ENCODE measurements around the gene CRYGD.

The CRYGD gene

GRCh38 chr2:208136716-208137094 lies 12.4 kb upstream of the CRYGD start:
- no peaks in the 10 kb centered on the region for H3K27me3 ChIP-seq (ENCODE audit: insufficient read depth, low read length, poor library complexity)
- H3K79me2 ChIP-seq (ENCODE audit: insufficient read depth, low read length) = no peaks in the 10 kb centered on the region
- DNase-seq = no peak
- no peaks in the 10 kb centered on the region for H4K20me1 ChIP-seq (ENCODE audit: insufficient read depth, low read length)
- TF ChIP-seq EZH2 (IDR thresholded peaks at IDR 0.05; ENCODE audit: borderline replicate concordance, low read depth, low read length, severe bottlenecking) = no peak
- no peak for TF ChIP-seq CTCF (IDR thresholded peaks at IDR 0.05; ENCODE audit: borderline replicate concordance, extremely low read depth, low read length, poor library complexity, severe bottlenecking)
- H3K27ac ChIP-seq (ENCODE audit: low read length) = no peak overlapping the region
- ATAC-seq (ENCODE audit: insufficient read depth, low read depth) = no peak
- no peak overlapping the region for H3K9ac ChIP-seq (ENCODE audit: low read depth, low read length)
- peaks cover 13% of the 10 kb centered on the region for H3K4me1 ChIP-seq (ENCODE audit: insufficient read depth, low read length)
- H3K4me2 ChIP-seq (ENCODE audit: insufficient read depth, low read length) = no peak overlapping the region
- H3K9me3 ChIP-seq (ENCODE audit: insufficient read depth, low read length, severe bottlenecking) = no peaks in the 10 kb centered on the region
- no peaks in the 10 kb centered on the region for H3K36me3 ChIP-seq (ENCODE audit: insufficient read depth, low read length)
- no peak overlapping the region for H3K4me3 ChIP-seq (ENCODE audit: low read depth in 1 of 2, low read length in 2 of 2)
- H2AFZ ChIP-seq (ENCODE audit: low read depth, low read length) = no peak overlapping the region

- ATAC-seq (ENCODE audit: insufficient read depth, low read depth) = no peak
- Histone ChIP-seq H3K4me1 (ENCODE audit: insufficient read depth, low read length) (peaks cover 13% of the 10 kb centered on the region), H3K36me3 (ENCODE audit: insufficient read depth, low read length) (no peaks in the 10 kb centered on the region), H4K20me1 (ENCODE audit: insufficient read depth, low read length) (no peaks in the 10 kb centered on the region), H3K27ac (ENCODE audit: low read length) (no peak overlapping the region), H3K79me2 (ENCODE audit: insufficient read depth, low read length) (no peaks in the 10 kb centered on the region), H3K27me3 (ENCODE audit: insufficient read depth, low read length, poor library complexity) (no peaks in the 10 kb centered on the region), H3K4me3 (ENCODE audit: low read depth in 1 of 2, low read length in 2 of 2) (no peak overlapping the region), H3K9ac (ENCODE audit: low read depth, low read length) (no peak overlapping the region), H3K4me2 (ENCODE audit: insufficient read depth, low read length) (no peak overlapping the region), H3K9me3 (ENCODE audit: insufficient read depth, low read length, severe bottlenecking) (no peaks in the 10 kb centered on the region), H2AFZ (ENCODE audit: low read depth, low read length) (no peak overlapping the region)
- TF ChIP-seq EZH2 (IDR thresholded peaks at IDR 0.05; ENCODE audit: borderline replicate concordance, low read depth, low read length, severe bottlenecking) (no peak), CTCF (IDR thresholded peaks at IDR 0.05; ENCODE audit: borderline replicate concordance, extremely low read depth, low read length, poor library complexity, severe bottlenecking) (no peak)
- DNase-seq = no peak
Observed at GRCh38 chr2:208135794-208136715, 11.7 kb upstream of the CRYGD start.

- H3K9ac ChIP-seq (ENCODE audit: low read depth, low read length) = no peak overlapping the region
- peak; percentile 55 for DNase-seq
- H3K36me3 ChIP-seq (ENCODE audit: insufficient read depth, low read length) = no peaks in the 10 kb centered on the region
- no peak overlapping the region for H3K4me3 ChIP-seq (ENCODE audit: low read depth in 1 of 2, low read length in 2 of 2)
- no peaks in the 10 kb centered on the region for H3K9me3 ChIP-seq (ENCODE audit: insufficient read depth, low read length, severe bottlenecking)
- no peaks in the 10 kb centered on the region for H3K79me2 ChIP-seq (ENCODE audit: insufficient read depth, low read length)
- H3K27me3 ChIP-seq (ENCODE audit: insufficient read depth, low read length, poor library complexity) = no peaks in the 10 kb centered on the region
- peaks cover 13% of the 10 kb centered on the region for H3K4me1 ChIP-seq (ENCODE audit: insufficient read depth, low read length)
- peak; percentile 95 for ATAC-seq (ENCODE audit: insufficient read depth, low read depth)
- TF ChIP-seq EZH2 (IDR thresholded peaks at IDR 0.05; ENCODE audit: borderline replicate concordance, low read depth, low read length, severe bottlenecking) (no peak), CTCF (IDR thresholded peaks at IDR 0.05; ENCODE audit: borderline replicate concordance, extremely low read depth, low read length, poor library complexity, severe bottlenecking) (no peak)
- peak overlapping the region; percentile 40; the same call in 1 of the 2 replicates for H3K27ac ChIP-seq (ENCODE audit: low read length)
- H2AFZ ChIP-seq (ENCODE audit: low read depth, low read length) = peak overlapping the region; percentile 65; the same call in 1 of the 2 replicates
- no peaks in the 10 kb centered on the region for H4K20me1 ChIP-seq (ENCODE audit: insufficient read depth, low read length)
- peak overlapping the region; percentile 36; the same call in 1 of the 2 replicates for H3K4me2 ChIP-seq (ENCODE audit: insufficient read depth, low read length)
Observed at GRCh38 chr2:208134928-208135586, 10.7 kb upstream of the CRYGD start.

Data from DND-41 (cell line).